IMR-90 (cell line): Measurements from ENCODE around the gene GZMB. TPM values are rescaled to one million over a fixed set of nuclear protein-coding genes. Genes with fewer than 3 reads are reported as not detected.

Experiments
- ATAC-seq: fragments of 200-7000 bp; cut with Tn5 transposase; 2 replicates; pipeline ENCODE4 v1.9.1; 2020; ENCODE audit warnings: low read depth, mild to moderate bottlenecking, moderate library complexity
- BruUV-seq: library from RNA; stranded (reverse); fragments of 400-500 nt; replicated peaks from 2 replicates; lab custom pipeline; 2021; lab: Mats Ljungman, UMichigan
- CTCF ChIA-PET: fragments of 300-600 bp; formaldehyde crosslinking; extraction: SDS; loops from one replicate; lab custom pipeline; 2021; ENCODE audit warnings: antibody characterized with exemption; lab: Yijun Ruan, JAX
- POLR2A ChIA-PET: fragments of 300-600 bp; sonication (Branson Sonifier 250); formaldehyde crosslinking; loops from one replicate; lab custom pipeline; 2022; ENCODE audit warnings: antibody characterized with exemption; ENCODE audit not compliant: unreplicated experiment; lab: Charles Lee
- DNase-seq: peaks from one replicate; pipeline ENCODE4 v3.0.0; 2013
- H2AFZ ChIP-seq: replicated peaks from 2 replicates; pipeline ENCODE3; 2013; ENCODE audit warnings: low read length, mild to moderate bottlenecking; ENCODE audit not compliant: poor library complexity
- H2AK5ac ChIP-seq: 2 replicates; pipeline ENCODE4 v1.6.1; 2013; ENCODE audit warnings: low read depth, low read length, inconsistent platforms
- H2AK9ac ChIP-seq: replicated peaks from 2 replicates; pipeline ENCODE3; 2013; ENCODE audit warnings: mild to moderate bottlenecking, low read depth, low read length, moderate library complexity; ENCODE audit not compliant: poor library complexity
- H2BK120ac ChIP-seq: 2 replicates; pipeline ENCODE4 v1.6.1; 2013; ENCODE audit warnings: low read depth, low read length, inconsistent platforms
- H2BK15ac ChIP-seq: 3 replicates; pipeline ENCODE4 v1.6.1; 2013; ENCODE audit warnings: low read depth, low read length, inconsistent platforms
- H2BK20ac ChIP-seq: 2 replicates; pipeline ENCODE4 v1.6.1; 2013; ENCODE audit warnings: low read depth, mild to moderate bottlenecking, inconsistent platforms, low read length, moderate library complexity
- H2BK5ac ChIP-seq: 2 replicates; pipeline ENCODE4 v1.6.1; 2013; ENCODE audit warnings: mild to moderate bottlenecking, low read depth, low read length, inconsistent platforms; ENCODE audit not compliant: poor library complexity, severe bottlenecking
- H3K14ac ChIP-seq: replicated peaks from 2 replicates; pipeline ENCODE4 v1.6.1; 2013; ENCODE audit warnings: low read depth, low read length, inconsistent platforms
- H3K18ac ChIP-seq: 2 replicates; pipeline ENCODE4 v1.6.1; 2013; ENCODE audit warnings: low read depth, low read length, control low read depth
- H3K23ac ChIP-seq: 2 replicates; pipeline ENCODE4 v1.6.1; 2013; ENCODE audit warnings: low read depth, low read length, inconsistent platforms
- H3K27ac ChIP-seq: 2 replicates; pipeline ENCODE4 v1.5.1; 2013; ENCODE audit warnings: mild to moderate bottlenecking, control low read depth, low read length; ENCODE audit not compliant: insufficient read depth
- H3K27me3 ChIP-seq: 2 replicates; pipeline ENCODE4 v1.6.1; 2013; ENCODE audit warnings: low read length; ENCODE audit not compliant: control insufficient read depth, insufficient read depth
- H3K36me3 ChIP-seq: 2 replicates; pipeline ENCODE4 v1.6.1; 2013; ENCODE audit warnings: low read length, mixed read lengths; ENCODE audit not compliant: control insufficient read depth, insufficient read depth
- H3K4ac ChIP-seq: 2 replicates; pipeline ENCODE4 v1.6.1; 2013; ENCODE audit warnings: low read depth, low read length, inconsistent platforms
- H3K4me1 ChIP-seq: 2 replicates; pipeline ENCODE4 v1.6.1; 2013; ENCODE audit warnings: low read length, mixed read lengths; ENCODE audit not compliant: control insufficient read depth, insufficient read depth
- H3K4me2 ChIP-seq: 2 replicates; pipeline ENCODE4 v1.6.1; 2013; ENCODE audit warnings: low read depth, mild to moderate bottlenecking, control low read depth, low read length, moderate library complexity
- H3K4me3 ChIP-seq: 2 replicates; pipeline ENCODE4 v1.5.1; 2013; ENCODE audit warnings: low read depth, mild to moderate bottlenecking, control low read depth, low read length, moderate library complexity; ENCODE audit not compliant: insufficient read depth
- H3K56ac ChIP-seq: 2 replicates; pipeline ENCODE4 v1.6.1; 2013; ENCODE audit warnings: low read length, inconsistent platforms; ENCODE audit not compliant: insufficient read depth; ENCODE audit errors: extremely low read depth
- H3K79me1 ChIP-seq, 2 experiments: 2 replicates each; pipeline ENCODE4 v1.6.1; 2013; ENCODE audit warnings: low read length in 2 of 2, inconsistent platforms in 1 of 2, low read depth in 1 of 2
- H3K9ac ChIP-seq: 2 replicates; pipeline ENCODE4 v1.6.1; 2013; ENCODE audit warnings: low read depth, low read length, control low read depth
- H3K9me1 ChIP-seq: 2 replicates; pipeline ENCODE4 v1.6.1; 2013; ENCODE audit warnings: low read length, inconsistent platforms; ENCODE audit not compliant: insufficient read depth
- H3K9me3 ChIP-seq: 2 replicates; pipeline ENCODE4 v1.6.1; 2013; ENCODE audit warnings: low read length; ENCODE audit not compliant: control insufficient read depth, insufficient read depth
- H4K20me1 ChIP-seq: 2 replicates; pipeline ENCODE4 v1.6.1; 2013; ENCODE audit warnings: low read length, inconsistent platforms; ENCODE audit not compliant: insufficient read depth
- H4K5ac ChIP-seq: 2 replicates; pipeline ENCODE4 v1.6.1; 2013; ENCODE audit warnings: mild to moderate bottlenecking, low read depth, low read length, control low read depth
- H4K8ac ChIP-seq, 2 experiments: 2 replicates each; pipeline ENCODE4 v1.6.1; 2013; ENCODE audit warnings: low read depth in 2 of 2, low read length in 2 of 2, control low read depth in 1 of 2, inconsistent platforms in 1 of 2
- H4K91ac ChIP-seq: 2 replicates; pipeline ENCODE4 v1.6.1; 2013; ENCODE audit warnings: low read depth, low read length, inconsistent platforms; ENCODE audit not compliant: insufficient read depth
- CHD1 ChIP-seq: IDR thresholded peaks from 2 replicates; pipeline ENCODE4 v1.6.1; 2012; ENCODE audit warnings: low read depth, low read length, improper control_type of control experiment
- MAFK ChIP-seq: IDR thresholded peaks from 2 replicates; pipeline ENCODE4 v1.6.1; 2012; ENCODE audit warnings: low read depth, low read length, improper control_type of control experiment
- RFX5 ChIP-seq: IDR thresholded peaks from 2 replicates; pipeline ENCODE4 v1.8.0; 2012; ENCODE audit warnings: low read depth, mild to moderate bottlenecking, low read length, moderate library complexity
- SMC3 ChIP-seq: fragments of 150-350 bp; IDR thresholded peaks from 2 replicates; pipeline ENCODE4 v1.6.1; 2016; ENCODE audit warnings: low read depth, mild to moderate bottlenecking, antibody characterized with exemption, low read length, moderate library complexity
- WGBS, 2 experiments: methylation state at CpG; one replicate each; pipeline versions ENCODE4 v1.1.5 to v1.1.7; 2013; ENCODE audit warnings: missing lambda C conversion rate in 2 of 2; ENCODE audit not compliant: insufficient read length in 1 of 2; ENCODE audit errors: extremely low coverage in 2 of 2; 5-methylcytosine and 5-hydroxymethylcytosine counted together
- dilution Hi-C: fragments of 300-500 bp; cut with HindIII; formaldehyde crosslinking; loops from one replicate; pipeline ENCODE4 v1.14.3; 2018; ENCODE audit warnings: low sequenced_read_pairs; ENCODE audit not compliant: unreplicated experiment
- in situ Hi-C: fragments of 300-500 bp; cut with MboI; formaldehyde crosslinking; loops from 3 replicates; pipeline ENCODE4 v1.14.3; 2019; ENCODE audit warnings: low sequenced_read_pairs, inconsistent platforms, mixed read lengths
- intact Hi-C: fragments of 100-400 bp; cut with micrococcal nuclease; formaldehyde crosslinking; loops from 2 replicates; pipeline ENCODE4 v1.10.0; 2022
- polyA plus RNA-seq, 3 experiments: library from polyadenylated mRNA; depleted of rRNA; stranded (reverse); fragments of >200 nt; gene quantifications; 2 replicates each; pipeline ENCODE4 v1.2.3, GENCODE V29; 2012; ENCODE audit warnings: low replicate concordance in 1 of 3
- total RNA-seq: library from RNA; depleted of rRNA; stranded (reverse); fragments of >200 nt; gene quantifications from 2 replicates; pipeline ENCODE4 v1.2.3, GENCODE V29; 2012
- TF ChIP-seq, protein P1 (sequence below): fragments of 150-350 bp; IDR thresholded peaks from 2 replicates; pipeline ENCODE4 v1.6.1; 2017; ENCODE audit warnings: mild to moderate bottlenecking, antibody characterized with exemption, low read length, low read depth
- TF ChIP-seq, protein P2 (sequence below): fragments of 150-350 bp; IDR thresholded peaks from 2 replicates; pipeline ENCODE4 v1.6.1; 2016; ENCODE audit warnings: low read depth, mild to moderate bottlenecking, low read length, moderate library complexity, borderline replicate concordance

The GZMB gene
- total and polyA plus RNA-seq, 2 of the 4 experiments (the other 2 are of a cell fraction): not detected

DNA sequence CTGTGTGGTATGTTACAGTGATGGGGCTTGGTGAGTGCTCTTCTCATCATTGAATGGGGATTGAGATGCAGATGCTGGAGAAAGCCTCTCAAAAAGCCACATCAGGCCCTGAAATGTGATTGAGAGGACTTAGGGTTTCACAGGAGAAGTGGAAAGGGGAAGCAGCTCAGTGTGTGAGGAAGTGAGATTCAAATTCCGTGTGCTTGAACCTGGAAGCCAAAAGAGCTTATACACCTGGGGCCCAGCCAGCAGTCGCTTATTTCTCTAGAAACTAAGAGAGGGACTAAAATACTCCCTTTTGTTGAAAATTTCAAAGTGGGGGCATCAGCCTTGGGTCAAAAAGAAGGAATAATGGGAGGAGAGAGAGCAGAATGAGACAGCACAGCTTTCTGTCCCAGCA is 39.1 kb upstream of the GZMB start:
- Histone ChIP-seq H2AK9ac (no peak overlapping the region), H3K4me1 (no peaks in the 10 kb centered on the region), H2BK5ac (no peak overlapping the region), H3K14ac (no peak overlapping the region), H3K9me3 (no peaks in the 10 kb centered on the region), H4K91ac (no peak overlapping the region), H3K4ac (no peak overlapping the region), H3K36me3 (no peaks in the 10 kb centered on the region), H2BK15ac (no peak overlapping the region), H3K23ac (no peak overlapping the region), H3K79me1 (no peaks in the 10 kb centered on the region), H3K56ac (no peak overlapping the region), H2AK5ac (no peak overlapping the region), H2AFZ (no peak overlapping the region), H4K20me1 (no peaks in the 10 kb centered on the region), H3K27ac (no peak overlapping the region), H3K18ac (no peak overlapping the region), H2BK120ac (no peak overlapping the region), H3K4me3 (no peak overlapping the region), H3K27me3 (no peaks in the 10 kb centered on the region), H4K5ac (no peak overlapping the region), H3K9me1 (no peaks in the 10 kb centered on the region), H2BK20ac (no peak overlapping the region), H4K8ac (no peak overlapping the region), H3K4me2 (no peak overlapping the region), H3K9ac (no peak overlapping the region)
- WGBS, 2 experiments: no CpG with 5 or more reads among the region's 2 CpGs
- in situ Hi-C loops (no loop called here), dilution Hi-C loops (no loop called here), intact Hi-C loops (no loop called here)
- ChIA-PET POLR2A (no interaction called here), CTCF (no interaction called here)
- TF ChIP-seq, protein P1, sequence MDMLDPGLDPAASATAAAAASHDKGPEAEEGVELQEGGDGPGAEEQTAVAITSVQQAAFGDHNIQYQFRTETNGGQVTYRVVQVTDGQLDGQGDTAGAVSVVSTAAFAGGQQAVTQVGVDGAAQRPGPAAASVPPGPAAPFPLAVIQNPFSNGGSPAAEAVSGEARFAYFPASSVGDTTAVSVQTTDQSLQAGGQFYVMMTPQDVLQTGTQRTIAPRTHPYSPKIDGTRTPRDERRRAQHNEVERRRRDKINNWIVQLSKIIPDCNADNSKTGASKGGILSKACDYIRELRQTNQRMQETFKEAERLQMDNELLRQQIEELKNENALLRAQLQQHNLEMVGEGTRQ: no peak
- TF ChIP-seq, protein P2, sequence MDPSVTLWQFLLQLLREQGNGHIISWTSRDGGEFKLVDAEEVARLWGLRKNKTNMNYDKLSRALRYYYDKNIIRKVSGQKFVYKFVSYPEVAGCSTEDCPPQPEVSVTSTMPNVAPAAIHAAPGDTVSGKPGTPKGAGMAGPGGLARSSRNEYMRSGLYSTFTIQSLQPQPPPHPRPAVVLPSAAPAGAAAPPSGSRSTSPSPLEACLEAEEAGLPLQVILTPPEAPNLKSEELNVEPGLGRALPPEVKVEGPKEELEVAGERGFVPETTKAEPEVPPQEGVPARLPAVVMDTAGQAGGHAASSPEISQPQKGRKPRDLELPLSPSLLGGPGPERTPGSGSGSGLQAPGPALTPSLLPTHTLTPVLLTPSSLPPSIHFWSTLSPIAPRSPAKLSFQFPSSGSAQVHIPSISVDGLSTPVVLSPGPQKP: no peak
- TF ChIP-seq SMC3 (no peak), CHD1 (no peak), MAFK (no peak), RFX5 (no peak)
- BruUV-seq: no TSS peak
- ATAC-seq (no peak), DNase-seq (no peak)
